GM18870 (cell line): Measurements from ENCODE around the gene P2RY6.
A peak's percentile ranks its signal among the peaks of the same experiment; 100 is the strongest.

Source experiments
- ATAC-seq: cut with Tn5 transposase; IDR thresholded peaks from one replicate; pipeline ENCODE4 v1.9.1; 2021; ENCODE audit warnings: moderate library complexity; ENCODE audit not compliant: unreplicated experiment

Gene P2RY6

DNA sequence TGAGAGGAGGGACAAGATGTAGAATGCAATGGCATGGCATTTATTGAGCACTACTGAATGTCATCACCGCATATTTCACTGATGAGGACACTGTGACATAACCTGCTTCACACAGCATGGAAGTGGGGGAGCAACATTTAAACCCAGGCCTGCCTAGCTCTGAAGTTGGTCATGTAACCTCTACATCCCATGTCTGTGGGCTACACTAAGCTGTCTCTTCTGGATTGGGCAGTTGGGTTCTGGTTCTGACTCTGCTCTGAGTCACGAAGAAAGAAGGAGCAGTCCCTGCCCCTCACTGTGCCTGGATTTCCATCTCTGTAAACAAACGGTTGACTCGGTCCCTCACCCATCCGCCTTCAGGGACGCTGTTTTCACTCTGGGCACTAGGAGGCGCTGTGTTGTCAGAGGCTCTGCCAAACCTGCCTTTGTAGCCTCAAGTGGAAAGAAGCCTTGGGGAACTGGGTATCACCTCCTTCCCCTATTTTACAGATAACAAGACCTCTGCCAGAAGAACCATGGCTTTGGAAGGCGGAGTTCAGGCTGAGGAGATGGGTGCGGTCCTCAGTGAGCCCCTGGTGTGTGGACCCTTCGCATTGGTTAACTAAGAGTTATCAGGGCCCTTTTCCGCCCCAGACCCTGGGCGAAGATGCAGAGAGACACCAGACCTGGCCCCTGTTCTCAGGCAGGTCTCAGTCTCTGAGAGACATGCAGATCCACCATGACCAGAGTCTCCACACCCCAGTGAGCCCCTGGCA is 23.3 kb downstream of the P2RY6 start:
- ATAC-seq: no peak

DNA sequence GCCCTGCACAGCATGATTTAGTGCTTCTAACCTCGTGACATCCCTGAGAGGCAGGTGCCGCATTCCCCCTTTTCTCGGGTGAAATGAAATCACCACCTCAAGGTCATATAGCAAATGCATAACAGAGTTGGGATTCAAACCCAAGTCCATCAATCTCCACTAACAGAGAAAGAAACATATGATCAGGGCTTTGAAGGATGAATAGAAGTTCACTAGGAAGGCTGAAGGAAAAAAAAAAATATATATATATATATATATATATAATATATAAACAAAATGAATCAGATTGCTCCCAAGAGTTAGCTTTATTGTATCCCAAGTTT is 23.8 kb downstream of the P2RY6 start:
- no peak for ATAC-seq

DNA sequence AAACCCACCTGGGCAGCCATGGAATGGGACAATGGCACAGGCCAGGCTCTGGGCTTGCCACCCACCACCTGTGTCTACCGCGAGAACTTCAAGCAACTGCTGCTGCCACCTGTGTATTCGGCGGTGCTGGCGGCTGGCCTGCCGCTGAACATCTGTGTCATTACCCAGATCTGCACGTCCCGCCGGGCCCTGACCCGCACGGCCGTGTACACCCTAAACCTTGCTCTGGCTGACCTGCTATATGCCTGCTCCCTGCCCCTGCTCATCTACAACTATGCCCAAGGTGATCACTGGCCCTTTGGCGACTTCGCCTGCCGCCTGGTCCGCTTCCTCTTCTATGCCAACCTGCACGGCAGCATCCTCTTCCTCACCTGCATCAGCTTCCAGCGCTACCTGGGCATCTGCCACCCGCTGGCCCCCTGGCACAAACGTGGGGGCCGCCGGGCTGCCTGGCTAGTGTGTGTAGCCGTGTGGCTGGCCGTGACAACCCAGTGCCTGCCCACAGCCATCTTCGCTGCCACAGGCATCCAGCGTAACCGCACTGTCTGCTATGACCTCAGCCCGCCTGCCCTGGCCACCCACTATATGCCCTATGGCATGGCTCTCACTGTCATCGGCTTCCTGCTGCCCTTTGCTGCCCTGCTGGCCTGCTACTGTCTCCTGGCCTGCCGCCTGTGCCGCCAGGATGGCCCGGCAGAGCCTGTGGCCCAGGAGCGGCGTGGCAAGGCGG is 24.5 kb downstream of the P2RY6 start:
- no peak for ATAC-seq

- no peak for ATAC-seq
Measured at GRCh38 chr11:73297231-73297590, 25.1 kb downstream of the P2RY6 start.

- no peak for ATAC-seq
Measured at GRCh38 chr11:73297702-73298101, 25.6 kb downstream of the P2RY6 start.

GRCh38 chr11:73298233-73298632 is 26.1 kb downstream of the P2RY6 start:
- no peak for ATAC-seq

- no peak for ATAC-seq
Measured at GRCh38 chr11:73299751-73300150, 27.6 kb downstream of the P2RY6 start.

DNA sequence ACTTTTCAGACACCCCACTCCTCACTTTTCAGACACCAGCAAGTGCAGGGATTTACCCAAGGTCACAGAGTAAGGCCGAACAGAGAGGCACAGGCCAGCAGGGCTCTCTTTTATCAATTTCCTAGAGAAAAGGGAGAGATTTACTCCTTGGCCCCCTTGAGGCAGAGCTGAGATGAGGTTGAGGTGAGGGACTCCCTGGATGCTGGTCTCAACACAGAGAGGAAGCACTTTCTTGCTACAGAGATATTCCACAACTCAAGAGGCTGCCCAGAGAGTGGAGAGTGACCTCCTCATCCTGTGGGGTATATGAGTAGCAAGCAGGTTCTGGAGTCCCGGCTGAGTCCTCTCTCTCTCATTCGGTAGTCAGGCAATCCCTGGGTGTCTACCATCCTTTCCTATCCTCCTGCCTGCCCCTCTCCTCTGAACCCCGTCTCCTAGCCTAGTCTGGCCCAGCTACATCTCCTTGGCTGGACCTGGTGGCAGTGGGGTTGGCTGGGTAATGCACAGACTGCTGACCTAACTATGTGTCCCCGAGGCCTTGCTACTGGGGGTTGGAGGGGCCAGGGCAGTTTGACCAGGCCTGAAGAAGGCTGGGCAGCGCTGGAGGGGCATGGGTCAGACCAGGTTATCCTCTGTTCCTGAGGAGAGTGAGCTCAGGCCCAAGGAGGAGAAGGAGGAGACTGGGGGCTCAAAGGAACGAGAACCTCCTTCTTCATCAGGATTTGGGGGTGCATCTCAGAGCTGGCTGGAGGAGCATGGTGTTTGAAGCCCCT is 34.1 kb downstream of the P2RY6 start:
- ATAC-seq: no peak

DNA sequence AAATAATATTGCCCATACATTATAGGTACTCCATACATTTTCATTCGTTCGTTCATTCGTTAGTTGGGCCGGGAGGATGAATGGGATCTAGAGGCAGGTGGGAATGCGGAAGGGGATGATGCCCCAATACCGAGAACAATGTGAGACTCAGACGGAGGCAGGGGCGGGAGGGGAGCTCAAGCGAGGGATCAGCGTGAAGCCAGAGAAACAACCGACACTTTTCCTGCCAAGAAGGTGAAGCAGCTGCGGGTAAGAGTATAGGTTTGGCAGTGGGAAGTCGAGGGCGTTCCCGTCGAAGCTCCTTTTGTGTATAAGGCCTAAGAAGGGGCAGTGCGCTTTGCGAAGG is 34.8 kb downstream of the P2RY6 start:
- ATAC-seq: no peak

- ATAC-seq: peak; percentile 49
Measured at GRCh38 chr11:73307323-73308002, 35.3 kb downstream of the P2RY6 start.

GRCh38 chr11:73308003-73308960 is 36.1 kb downstream of the P2RY6 start, which contains the start of gene ARHGEF17:
Gene ARHGEF17, plus strand, starts transcription at chr11:73308276. Its CDS starts 363 bp downstream, at chr11:73308639.
- ATAC-seq: peak; percentile 21

DNA sequence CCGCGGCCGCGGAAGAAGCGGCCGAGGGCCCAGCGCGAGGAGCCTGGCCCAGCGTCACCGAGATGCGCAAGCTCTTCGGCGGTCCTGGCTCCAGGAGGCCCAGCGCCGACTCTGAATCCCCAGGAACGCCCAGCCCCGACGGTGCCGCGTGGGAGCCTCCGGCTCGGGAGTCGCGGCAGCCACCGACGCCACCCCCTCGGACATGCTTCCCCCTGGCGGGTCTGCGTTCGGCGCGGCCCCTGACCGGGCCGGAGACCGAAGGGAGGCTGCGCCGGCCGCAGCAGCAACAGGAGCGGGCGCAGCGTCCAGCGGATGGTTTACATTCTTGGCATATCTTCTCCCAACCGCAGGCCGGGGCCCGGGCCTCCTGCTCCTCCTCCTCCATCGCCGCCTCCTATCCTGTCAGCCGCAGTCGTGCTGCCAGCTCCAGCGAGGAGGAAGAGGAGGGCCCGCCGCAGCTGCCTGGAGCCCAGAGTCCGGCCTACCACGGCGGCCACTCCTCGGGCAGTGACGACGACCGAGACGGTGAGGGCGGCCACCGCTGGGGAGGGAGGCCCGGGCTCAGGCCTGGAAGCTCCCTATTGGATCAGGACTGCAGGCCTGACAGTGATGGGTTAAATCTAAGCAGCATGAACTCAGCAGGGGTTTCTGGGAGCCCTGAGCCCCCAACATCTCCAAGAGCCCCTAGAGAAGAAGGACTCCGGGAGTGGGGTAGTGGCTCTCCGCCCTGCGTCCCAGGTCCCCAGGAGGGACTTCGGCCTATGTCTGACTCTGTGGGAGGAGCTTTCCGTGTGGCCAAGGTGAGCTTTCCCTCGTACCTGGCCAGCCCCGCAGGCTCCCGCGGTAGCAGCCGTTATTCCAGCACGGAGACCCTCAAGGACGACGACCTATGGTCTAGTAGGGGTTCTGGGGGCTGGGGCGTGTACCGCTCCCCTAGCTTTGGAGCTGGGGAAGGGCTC is 37.1 kb downstream of the P2RY6 start:
- no peak for ATAC-seq

DNA sequence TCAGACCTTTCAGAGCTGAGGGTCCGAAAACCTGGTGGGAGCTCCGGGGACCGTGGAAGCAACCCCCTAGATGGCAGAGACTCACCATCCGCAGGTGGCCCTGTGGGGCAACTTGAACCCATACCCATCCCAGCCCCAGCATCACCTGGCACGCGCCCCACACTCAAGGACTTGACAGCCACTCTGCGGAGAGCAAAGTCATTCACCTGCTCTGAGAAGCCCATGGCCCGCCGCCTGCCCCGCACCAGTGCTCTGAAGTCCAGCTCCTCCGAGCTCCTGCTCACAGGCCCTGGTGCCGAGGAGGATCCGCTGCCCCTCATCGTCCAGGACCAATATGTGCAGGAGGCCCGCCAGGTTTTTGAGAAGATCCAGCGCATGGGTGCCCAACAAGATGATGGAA is 37.9 kb downstream of the P2RY6 start:
- ATAC-seq: no peak

DNA sequence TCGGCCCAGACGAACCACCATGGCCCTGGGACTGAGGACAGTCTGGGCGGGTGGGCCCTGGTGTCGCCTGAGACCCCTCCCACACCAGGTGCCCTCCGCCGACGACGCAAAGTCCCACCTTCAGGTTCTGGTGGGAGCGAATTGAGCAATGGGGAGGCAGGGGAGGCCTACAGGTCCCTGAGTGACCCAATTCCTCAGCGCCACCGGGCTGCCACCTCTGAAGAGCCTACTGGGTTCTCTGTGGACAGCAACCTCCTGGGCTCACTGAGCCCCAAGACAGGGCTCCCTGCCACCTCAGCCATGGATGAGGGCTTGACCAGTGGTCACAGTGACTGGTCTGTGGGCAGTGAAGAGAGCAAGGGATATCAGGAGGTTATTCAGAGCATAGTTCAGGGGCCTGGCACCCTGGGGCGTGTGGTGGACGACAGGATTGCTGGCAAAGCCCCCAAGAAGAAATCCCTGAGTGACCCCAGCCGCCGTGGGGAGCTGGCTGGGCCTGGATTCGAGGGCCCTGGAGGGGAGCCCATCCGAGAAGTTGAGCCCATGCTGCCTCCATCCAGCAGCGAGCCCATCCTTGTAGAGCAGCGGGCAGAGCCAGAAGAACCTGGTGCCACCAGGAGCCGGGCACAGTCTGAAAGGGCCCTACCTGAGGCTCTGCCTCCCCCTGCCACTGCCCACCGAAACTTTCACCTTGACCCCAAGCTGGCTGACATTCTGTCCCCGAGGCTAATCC is 38.7 kb downstream of the P2RY6 start:
- no peak for ATAC-seq

GRCh38 chr11:73311394-73311869 is 39.3 kb downstream of the P2RY6 start:
- no peak for ATAC-seq

DNA sequence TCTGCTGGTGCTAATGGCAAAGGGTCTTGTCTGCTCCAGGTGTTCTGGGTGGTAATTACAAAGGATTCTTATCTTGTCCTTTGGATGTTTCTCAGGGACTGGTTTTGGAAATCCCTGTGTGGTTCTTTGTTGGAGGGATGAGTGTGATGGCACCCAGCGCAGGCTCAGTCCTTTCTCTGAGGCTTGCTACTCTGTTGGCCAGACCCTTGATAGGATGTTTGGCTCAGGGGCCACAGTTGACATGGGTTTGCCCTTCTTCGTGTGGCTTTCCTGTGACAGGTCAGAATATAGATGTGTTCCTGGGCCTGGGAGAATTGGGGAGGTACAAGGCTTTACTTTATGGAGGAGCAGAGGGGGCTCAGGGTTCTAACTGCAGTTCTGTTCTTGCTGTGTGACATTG is 39.9 kb downstream of the P2RY6 start:
- ATAC-seq: no peak

DNA sequence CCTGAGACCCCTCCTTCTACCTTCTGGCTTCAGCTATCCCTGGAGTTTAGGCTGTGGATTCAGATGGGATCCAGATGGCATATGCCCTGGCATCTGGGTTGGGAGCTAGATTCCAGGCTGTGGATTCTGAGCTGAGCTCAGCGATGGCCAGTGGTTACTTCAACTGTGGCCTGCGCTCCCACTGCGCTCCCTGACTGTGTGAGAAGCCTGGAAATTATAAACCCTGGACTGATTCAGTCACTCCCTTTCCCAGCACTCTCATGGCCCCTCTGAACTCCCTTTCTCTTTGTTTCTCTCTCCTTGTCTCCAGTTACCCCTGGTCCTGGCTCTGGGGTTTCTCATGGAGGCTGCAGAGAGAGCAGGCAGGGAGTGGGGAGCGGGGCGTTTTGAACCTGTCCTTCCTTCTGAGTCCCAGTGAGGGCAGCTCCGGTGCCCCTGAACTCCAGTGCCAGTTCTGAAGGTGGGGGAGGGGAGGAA is 40.8 kb downstream of the P2RY6 start:
- no peak for ATAC-seq

DNA sequence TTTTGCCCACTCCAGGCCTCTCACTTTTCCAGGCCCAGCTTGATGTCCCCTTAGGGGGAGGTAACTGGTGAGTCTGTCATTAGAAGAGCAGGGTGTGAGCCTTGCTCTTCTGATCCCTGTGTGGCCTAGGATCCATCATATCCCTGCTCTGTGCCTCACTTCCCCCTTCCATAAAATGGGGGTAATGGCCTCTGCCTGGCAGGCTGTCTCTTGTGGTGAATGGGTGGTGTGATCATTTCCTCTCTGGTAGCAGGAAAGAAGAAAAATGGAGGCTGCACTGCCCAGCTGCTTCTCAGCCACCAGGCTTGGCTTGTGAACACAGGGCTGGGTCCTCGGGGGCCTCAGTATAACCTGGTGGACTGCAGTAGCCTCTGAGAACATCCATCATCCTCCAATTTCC is 41.5 kb downstream of the P2RY6 start:
- no peak for ATAC-seq
